HG03025 (cell line): ENCODE data around the gene PLXNA4.
"Not testable (repeated sequence)": the region's sequence is repeated elsewhere in the genome, so short reads cannot be mapped to it uniquely, and the experiment has no call there.

Experiments
- ATAC-seq: cut with Tn5 transposase; IDR thresholded peaks from one replicate; pipeline ENCODE4 v1.9.1; 2021; ENCODE audit warnings: mild to moderate bottlenecking, moderate library complexity; ENCODE audit not compliant: unreplicated experiment, low FRiP score

Gene PLXNA4

DNA sequence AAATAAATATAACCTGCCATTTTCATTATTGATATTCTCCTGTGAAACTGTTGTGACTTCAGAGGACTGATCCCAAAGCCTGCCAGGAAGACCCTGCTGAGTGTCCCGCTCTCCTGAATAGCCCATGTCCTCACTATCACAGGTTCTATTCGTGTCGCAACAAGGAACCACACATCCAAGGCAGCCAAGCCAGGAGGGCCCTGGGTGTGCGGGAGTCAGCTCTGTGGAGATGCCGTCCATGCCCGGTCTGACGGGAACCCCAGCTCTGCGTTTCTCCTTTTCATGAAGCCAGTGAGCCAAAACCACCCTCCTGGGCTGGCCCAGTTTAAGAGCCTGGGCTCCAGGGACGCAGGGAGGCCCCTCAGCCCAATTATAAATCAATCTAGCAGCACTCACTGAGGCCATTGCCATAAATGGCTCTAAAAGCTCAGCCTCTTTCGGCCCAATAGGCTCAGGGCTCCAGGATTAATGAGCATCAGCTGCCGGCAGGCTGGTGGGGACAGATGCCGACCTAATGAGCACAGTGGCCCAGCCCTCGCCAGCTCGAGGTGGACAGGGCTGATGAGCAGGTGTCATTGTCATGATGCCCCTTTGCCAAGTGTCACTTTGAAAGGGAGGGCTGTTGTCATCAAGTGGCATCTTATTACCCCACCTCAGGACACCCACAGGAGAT is 177.9 kb downstream of the PLXNA4 start:
- ATAC-seq: no peak

DNA sequence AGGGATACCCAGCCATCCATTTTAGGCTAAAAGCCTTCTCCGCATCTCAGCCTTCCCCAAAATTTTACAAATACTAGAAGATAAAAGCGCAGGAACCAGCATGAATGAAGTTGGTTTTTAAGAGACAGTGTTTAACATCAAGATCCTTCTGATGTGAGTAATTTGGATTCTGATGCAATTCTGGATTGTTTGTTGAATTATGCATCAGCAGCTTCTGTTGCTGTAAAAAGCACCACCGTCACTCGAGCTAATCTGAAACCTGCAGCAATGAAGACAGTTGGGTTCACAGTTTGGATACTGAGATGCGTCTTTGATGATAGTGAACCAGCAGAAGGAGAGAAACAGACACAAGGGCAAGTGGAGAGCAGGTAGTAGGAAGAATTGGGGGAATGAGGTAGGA is 179.2 kb downstream of the PLXNA4 start:
- no peak for ATAC-seq

DNA sequence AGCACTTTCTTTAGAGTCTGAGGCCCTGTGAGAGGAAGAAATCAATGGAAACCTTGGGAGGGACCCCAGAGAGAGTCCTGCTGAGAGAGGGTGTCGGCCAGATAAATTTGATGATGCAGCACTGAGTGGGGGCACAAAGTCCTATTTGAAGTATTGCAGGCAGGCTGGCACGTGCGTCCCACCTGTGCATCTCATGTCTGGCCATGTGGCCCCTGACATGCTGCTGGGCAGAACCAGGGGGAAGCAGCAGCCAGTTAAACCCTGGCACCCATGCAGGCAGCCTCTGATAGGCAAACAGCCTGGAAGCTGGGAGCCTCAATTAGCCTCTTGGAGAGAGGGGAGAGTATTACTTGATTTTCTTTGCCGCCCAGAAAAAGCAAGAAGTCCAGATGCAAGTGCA is 180.9 kb downstream of the PLXNA4 start:
- no peak for ATAC-seq

DNA sequence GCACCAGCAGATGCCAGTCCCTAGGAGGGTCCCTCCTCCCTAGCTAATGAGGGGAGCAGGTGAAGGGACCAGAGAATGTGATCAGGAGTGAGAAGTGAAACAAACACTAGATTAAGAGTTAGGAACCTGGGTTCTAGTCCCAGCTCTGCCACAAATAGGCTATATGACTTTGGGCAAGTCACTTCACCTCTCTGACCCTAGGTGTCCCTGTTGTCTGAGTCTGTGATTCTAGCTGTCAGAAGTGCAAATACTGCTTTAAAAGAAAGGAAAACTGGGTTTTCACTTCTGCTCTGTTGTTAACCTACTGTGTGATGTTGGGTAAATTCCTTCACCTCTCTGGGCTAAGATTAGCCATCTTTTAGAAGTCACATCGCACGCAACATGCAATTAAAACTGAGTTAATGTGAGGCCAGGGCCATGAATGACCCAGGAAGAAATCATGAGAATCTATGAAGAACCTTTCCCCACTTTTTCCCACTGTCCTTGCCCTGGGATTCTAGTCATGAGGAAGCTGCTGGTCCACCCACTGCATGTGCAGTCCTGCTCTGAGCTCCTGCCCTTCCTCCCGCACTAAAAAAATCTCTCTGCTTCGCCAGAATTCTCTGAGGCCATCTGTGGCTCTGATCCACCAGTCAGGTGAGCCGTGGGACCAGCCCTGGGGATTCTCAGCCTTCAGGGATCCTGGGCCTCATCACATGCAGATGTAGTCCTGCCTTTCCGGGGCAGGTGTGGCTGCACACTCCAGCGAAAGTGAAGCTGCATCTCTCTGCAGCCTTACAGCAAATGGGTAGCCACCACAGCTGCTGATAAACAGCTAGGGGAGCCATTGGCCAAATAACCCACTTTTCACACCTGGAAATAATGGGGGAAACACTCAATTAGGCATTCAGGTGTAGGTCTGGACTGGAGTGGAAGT is 181.7 kb downstream of the PLXNA4 start:
- no peak for ATAC-seq

DNA sequence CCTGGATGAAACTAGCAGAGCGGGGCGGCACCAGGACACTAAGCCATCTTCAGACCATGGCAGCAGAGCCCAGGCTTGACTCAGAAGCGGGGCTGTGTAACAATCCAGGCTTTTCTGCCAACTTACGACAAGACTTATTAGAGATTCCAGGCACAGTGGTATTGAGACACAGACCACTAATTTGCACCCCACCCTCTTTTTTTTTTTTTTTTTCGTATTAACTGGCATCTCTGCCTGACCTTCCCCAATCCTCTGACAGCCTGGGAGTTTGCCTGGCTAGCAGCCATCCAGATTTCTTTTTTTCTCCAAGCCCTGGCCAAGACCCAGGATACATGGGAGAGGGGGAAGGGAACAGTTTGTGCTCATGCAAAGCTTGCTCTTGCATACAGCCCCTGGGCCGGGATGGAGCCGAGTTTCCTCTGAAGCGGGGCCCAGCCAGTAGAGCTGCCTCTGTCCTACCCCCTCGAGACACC is 182.4 kb downstream of the PLXNA4 start:
- ATAC-seq: no peak

DNA sequence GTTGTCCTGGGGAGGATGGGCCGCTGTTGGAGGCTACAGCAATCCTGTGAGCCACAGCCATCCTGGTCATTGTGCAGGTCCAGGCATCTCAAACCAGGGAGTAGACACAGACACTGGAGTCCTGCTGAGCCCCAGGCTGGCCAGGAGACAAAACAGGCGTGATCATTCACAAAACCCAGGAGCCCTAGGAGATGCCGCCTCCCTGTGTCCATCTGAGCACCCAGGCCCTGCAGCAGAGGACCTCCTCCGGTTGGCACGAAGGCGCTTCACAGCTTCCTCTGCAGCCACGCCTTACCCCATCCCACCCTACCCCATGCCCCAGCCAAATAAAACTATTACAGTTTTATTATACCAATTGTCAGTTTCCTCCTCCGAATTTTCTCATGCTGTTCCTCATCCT is 183.6 kb downstream of the PLXNA4 start:
- no peak for ATAC-seq

DNA sequence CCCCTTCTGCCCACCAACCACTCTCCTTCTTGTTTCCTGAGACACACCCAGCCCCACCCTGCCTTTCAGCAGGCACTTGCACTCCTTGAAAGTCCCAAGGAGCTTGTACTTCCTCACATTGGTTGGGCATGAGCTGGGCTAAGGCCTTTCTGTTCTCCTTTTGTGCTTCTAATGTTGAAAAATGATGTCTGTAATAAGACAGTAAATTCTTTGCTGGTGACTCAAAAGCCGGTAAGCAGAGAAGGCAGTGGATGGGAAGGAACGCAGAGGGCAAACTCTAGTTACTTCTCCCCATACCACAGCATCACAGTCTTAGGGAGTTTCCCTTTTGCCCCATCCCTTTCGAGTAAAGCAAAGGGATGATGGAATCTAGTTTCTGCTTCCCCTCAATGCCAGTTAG is 185.6 kb downstream of the PLXNA4 start:
- no peak for ATAC-seq

DNA sequence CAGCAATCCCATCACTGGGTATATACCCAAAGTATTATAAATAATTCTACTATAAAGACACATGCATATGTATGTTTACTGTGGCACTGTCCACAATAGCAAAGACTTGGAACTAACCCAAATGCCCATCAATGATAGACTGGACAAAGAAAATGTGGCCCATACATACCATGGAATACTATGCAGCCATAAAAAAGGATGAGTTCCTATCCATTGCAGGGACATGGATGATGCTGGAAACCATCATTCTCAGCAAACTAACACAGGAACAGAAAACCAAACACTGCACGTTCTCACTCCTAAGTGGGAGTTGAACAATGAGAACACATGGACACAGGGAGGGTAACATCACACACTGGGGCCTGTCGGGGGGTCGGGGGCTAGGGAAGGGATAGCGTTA is 186.2 kb downstream of the PLXNA4 start:
- not testable (repeated sequence) for ATAC-seq

DNA sequence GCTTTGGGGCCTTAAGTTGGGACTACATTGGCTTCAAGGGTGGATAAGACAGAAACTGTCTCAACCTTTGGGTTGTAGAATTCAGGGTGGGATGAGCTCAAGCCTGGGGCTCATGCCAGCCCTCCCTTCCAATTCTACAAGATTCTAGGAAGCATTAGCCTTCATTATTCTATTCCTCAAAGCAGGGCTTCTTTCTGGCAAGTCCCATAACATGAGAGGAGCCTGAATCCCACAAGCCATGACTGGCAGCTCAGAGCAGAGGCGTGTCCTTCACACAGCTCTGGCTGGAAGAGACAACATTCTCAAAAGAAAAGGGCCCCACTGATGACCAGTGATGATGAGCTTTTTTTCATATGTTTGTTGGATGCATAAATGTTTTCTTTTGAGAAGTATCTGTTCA is 187.6 kb downstream of the PLXNA4 start:
- ATAC-seq: no peak

DNA sequence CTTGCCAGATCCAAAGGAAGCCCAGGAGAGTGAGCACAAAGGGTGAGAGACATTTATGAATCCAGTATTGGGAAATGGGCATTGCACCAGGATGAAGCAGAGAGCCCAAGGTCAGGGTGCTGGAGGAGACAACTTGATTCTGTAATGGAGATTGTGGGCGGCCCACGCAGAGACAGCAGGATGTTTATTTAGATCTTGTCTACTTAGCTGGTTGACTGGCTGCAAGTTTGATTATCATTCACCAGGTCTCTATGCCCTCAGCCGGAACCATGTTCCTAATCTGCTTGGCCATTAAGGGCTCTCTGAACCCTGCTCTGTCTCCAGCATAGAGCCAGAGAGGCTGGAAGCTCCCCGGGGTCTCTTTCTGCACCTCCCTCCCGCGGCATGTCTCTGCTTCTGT is 188.7 kb downstream of the PLXNA4 start:
- no peak for ATAC-seq

DNA sequence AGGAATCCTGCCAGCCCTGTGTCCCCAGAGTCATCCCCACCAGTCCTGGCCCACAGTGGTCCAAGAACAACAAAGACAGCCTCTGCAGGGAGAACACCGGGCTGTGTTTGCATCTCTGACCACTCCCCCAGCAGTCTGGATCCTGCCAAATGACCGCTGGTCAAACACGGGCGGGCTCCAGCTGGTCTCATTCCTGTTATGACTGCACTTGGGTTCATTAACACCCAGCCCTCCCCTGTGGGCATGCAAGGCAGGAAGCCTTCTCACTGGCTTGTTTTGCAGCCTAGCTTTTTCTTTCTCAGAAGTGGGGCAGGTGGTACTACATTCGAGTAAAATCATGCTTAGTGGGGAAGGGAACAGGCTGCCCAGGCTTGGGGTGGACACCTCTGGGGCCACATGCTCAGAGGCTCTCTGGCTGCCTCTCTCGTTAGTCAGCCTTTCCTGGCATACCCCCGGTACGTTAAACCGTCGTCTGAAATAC is 190.0 kb downstream of the PLXNA4 start:
- ATAC-seq: no peak

DNA sequence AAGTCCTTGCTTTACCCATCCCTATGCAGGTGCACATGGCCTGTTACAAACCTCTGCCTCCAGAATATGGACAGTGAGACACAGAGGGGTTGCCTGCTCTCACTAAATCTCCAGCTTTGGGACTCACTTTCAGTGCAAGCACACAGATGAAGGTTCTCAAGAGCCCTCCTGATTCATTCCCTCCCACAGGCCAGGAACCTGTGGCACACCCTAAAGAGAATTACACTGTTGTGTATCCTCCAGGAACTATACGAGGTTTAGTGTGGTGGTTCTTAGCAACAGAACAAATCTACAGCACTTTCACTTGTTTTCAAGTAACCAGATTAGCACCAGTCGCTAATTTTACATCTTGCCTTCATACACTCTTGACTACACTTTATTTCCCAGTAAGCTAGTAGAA is 192.3 kb downstream of the PLXNA4 start:
- no peak for ATAC-seq

DNA sequence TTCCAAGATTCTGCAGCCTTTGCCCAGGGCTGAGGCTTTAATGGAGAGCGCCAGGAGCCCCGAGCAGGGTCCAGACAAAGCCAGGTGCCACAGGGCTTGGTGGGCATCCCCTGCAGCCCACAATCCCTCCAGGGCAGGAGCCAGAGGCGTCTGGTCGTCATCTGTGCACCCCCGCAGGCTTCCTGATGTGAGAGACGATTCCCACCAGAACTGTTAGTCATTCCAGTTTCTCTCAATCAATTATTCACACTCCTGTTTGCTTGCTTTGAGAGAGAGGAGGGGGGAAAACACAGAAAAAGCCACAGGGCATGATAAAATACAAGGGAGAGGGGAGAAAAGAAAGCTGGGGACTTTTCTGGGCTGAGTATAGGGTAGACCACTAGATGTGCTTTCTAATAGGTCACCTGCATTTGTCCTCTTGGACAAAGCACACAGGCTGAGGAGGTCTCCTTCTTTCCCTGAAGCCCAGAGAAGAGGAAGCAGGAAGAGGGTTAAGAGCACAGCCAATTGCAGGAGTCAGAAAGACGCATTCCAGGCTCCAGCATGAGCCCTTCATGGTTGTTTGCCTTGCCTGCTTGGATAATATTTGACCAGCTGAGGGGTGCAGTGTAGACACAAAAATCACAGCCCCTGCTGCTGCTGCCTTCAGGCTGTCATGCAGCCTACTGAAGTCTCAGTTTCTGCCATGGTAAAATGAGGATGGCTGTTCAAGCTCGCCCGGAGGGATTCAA is 194.4 kb downstream of the PLXNA4 start:
- ATAC-seq: no peak

DNA sequence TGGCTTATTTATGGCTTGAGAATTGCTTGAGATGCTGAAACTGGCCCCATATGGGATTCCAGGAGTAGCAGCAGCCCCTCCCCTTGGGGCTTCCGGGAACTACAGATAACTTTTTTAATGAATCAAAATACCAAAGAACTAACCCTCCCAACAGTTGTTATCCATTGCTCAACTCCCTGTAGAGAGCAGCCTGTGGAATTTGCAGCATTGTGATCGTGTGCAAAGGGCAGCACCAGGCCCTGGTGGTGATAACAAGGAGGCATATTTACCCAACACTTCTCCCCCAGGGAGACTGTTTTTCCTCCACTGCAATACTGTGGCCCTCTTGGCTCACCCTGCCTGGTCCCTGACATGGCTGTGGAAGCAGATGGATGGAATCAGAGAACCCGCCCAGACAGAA is 196.2 kb downstream of the PLXNA4 start:
- no peak for ATAC-seq

DNA sequence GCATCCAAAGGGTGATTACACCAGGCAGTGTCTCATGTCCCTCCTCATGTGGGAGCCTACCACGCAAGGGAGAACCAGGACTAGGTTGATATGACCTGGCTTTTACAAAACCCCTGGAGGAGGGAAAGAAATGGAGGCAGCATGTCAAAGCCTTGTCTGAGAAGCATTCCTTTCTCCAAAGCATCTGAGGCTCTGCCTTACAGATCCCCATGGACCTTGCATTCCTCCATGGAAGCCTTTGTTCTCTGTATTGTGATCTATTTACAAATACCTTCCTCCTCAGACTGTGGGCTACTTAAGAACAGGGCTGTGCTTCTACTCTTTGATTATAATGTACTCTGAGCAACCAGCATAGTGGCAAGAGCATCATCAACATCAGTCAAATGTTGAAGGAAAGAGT is 197.0 kb downstream of the PLXNA4 start:
- no peak for ATAC-seq

DNA sequence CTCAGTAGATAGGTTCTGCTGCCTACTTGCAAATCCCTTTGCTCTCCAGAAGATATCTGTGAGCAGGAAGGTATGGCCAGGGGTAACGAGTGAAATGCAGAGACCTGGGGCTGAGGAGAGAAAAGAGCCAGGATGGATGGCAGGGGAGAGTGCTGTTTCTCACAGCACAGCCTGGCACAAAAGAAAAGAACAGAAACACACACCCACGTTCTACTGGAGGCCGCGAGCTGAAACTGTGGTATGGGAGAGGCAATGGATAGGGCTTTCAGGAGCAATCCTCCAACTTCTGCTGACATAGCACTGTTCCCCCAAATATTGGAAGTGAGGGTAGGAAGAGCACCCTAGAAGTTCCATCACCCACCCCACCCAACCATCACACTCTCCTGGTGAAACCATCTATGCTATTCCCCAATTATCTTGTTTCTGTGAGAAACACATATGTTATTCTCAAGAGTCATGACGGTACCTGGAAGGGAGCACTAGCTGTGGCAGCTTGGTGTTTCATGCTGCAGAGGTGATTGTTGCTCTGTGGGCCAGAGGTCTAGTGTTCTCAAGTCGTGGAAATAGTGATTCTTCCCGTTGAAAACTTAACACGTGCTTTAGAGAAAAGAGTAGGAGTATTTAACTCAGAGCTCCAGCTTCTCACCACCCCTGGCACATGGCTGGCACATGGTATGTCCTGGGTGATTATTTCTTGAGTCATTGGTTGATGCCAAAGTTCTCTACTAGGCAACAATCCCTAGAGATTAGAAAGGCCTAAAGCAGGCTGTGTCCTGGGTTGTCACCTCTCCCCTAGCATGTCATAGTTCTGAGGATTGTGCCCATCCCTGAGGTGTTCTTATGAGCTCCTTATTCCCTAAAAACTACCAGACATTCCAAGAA is 198.3 kb downstream of the PLXNA4 start:
- no peak for ATAC-seq

DNA sequence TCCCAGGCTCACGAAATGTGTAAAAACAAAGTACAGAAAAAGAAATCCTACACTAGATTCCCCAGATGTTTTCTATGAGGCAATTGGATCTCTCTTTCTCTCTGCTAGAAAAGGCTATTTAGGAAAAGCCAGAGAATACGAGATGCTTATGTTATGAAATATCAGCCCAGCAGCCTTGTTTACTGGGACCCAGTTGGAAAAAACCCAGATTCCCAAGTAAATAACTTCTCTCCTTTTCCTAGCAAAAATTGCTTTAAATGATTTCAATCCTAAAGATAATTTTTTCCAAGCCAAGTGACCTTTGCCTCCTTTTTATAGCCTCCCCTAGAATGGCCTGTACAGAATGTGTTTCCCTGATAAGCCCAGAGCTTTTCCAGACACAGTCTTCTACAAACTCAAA is 199.3 kb downstream of the PLXNA4 start:
- ATAC-seq: no peak

DNA sequence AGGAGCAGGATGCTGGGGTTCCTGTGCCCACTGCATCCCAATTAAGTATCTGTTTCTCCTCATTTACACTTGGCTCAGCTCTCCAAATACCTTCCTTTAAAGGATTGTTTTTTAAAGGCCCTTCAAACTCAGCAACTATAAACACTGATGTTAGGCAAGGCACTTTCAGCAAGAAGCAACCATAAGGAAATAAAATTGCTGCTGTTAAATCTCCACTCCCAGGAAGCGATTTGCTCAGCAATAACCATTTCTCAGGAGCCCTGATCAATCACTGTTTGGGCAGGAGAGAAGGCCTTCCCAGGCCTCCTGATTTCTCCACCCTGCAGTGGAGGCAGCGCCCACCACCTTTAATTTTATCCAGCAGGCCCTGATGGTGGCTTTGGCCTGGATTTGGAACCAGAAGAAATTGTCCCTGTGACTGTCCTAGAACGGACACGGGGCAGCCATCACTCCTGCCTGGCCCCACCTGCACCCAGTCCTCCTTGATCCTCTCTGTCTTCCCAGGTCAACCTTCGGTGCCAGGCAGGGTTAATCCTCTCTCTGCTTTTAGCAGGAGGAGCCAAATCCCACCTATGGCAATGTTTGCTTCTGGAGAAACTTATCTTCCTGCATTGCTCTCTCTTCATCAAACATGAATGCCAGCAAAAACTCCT is 199.8 kb downstream of the PLXNA4 start:
- ATAC-seq: no peak

DNA sequence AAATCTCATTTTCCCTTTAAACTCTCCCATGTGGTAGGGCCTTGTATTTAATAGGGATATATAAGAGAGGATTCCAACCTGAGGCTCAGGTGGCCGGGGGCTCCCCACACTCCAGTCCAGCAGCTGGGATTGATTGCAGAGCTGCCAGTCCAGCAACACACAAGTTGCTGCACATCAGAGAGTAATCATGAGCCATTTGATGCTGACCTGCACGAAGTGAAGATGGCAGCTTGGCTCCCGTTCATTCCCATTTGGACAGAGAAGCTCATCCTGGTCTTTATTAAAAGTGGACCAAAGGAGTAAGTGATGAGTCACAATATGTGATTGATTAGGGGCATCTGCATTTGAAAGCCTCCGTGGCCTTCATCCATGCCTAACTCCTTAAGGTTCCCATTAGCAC is 202.4 kb downstream of the PLXNA4 start:
- no peak for ATAC-seq

DNA sequence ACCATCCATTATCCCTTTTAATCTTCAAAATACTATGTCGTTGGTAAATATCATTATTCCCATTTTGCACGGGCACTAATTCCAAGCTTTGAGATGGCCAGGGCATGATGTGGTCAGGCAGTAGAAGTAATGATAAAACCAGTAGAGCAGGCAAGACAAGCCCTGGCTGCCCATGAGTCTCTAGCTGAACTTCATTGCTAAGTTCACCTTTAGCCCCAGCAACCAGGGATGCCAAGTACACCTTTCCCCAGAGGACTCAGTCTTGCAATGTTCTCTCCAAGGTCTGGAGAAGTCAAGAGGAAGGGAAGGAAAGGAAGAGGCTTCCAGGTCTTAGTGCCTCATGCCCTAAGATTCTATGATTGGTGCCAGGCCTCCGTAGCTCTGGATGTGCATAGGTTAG is 203.2 kb downstream of the PLXNA4 start:
- no peak for ATAC-seq
